Peyer's patch (tissue), 4 donors: Measurements from ENCODE around the gene AOC3. TPM values are rescaled to one million over a fixed set of nuclear protein-coding genes. Genes with fewer than 3 reads are reported as not detected.
"Not testable (repeated sequence)": the region's sequence is repeated elsewhere in the genome, so short reads cannot be mapped to it uniquely, and the experiment has no call there.

Experiments used
- DNase-seq, 3 donors: peaks; one replicate each; pipeline ENCODE4 v3.0.0-alpha.2; 2017 to 2019
- H3K27ac ChIP-seq, 4 donors: fragments of 200-600 bp; sonication (generic); one replicate each; pipeline ENCODE4 v1.5.1; 2016 to 2019
- H3K27me3 ChIP-seq, 2 donors: fragments of 200-600 bp; sonication (generic); one replicate each; pipeline ENCODE4 v1.5.1; 2019
- H3K36me3 ChIP-seq, 3 donors: fragments of 200-600 bp; sonication (generic); one replicate each; pipeline ENCODE4 v1.5.1; 2016 to 2019
- H3K4me1 ChIP-seq, 4 donors: fragments of 200-600 bp; sonication (generic); one replicate each; pipeline ENCODE4 v1.5.1; 2016 to 2019
- H3K4me3 ChIP-seq, 4 donors: fragments of 200-600 bp; sonication (generic); 1 replicate in 3 of 4; 2 replicates in 1 of 4; pipeline ENCODE4 v1.5.1; 2016 to 2019; ENCODE audit warnings: mild to moderate bottlenecking in 1 of 4
- H3K9me3 ChIP-seq, 4 donors: fragments of 200-600 bp; sonication (generic); one replicate each; pipeline ENCODE4 v1.5.1; 2016 to 2019; ENCODE audit warnings: mild to moderate bottlenecking in 1 of 4
- CTCF ChIP-seq, 6 experiments: fragments of 450-650 bp in 4 of 6; fragments of 200-600 bp in 2 of 6; sonication (generic) in 1 of 6; IDR thresholded peaks; one replicate each; pipeline ENCODE4 v1.5.1; 2017 to 2019; ENCODE audit warnings: antibody characterized with exemption in 6 of 6, mild to moderate bottlenecking in 3 of 6, moderate library complexity in 1 of 6
- POLR2A ChIP-seq, 2 donors: fragments of 450-650 bp; IDR thresholded peaks; one replicate each; pipeline ENCODE4 v1.5.1; 2017; ENCODE audit warnings: antibody characterized with exemption in 2 of 2, mild to moderate bottlenecking in 2 of 2, moderate library complexity in 2 of 2
- total RNA-seq, 4 donors: library from RNA; depleted of rRNA; stranded (reverse); fragments of >200 nt; gene quantifications; one replicate each; pipeline ENCODE4 v1.1.0, GENCODE V29; 2016

The AOC3 gene
- total RNA-seq, 4 donors from 2014 or later = 3.3 to 11.4 (median 7.0) TPM

- Histone ChIP-seq H3K27me3 (no peaks in the 10 kb centered on the region), H3K4me1 (no peaks in the 10 kb centered on the region), H3K36me3 (no peaks in the 10 kb centered on the region), H3K9me3 (no peaks in the 10 kb centered on the region), H3K4me3 (peak overlapping the region in 1 of 4 donors; percentile 39), H3K27ac (no peak overlapping the region)
- peak in 2 of 3 donors; percentile 68 to 81 for DNase-seq
- TF ChIP-seq CTCF (IDR thresholded peaks at IDR 0.05) = peak in 1 of 6 experiments; percentile 5
- no peak for TF ChIP-seq POLR2A (IDR thresholded peaks at IDR 0.05)
These were observed 27.3 kb downstream of the AOC3 start for GRCh38 chr17:42878123-42878880.

- H3K36me3 ChIP-seq = no peaks in the 10 kb centered on the region
- no peaks in the 10 kb centered on the region for H3K4me1 ChIP-seq
- no peak for DNase-seq
- H3K27me3 ChIP-seq = no peaks in the 10 kb centered on the region
- TF ChIP-seq CTCF (IDR thresholded peaks at IDR 0.05) (no peak), POLR2A (IDR thresholded peaks at IDR 0.05) (no peak)
- H3K27ac ChIP-seq = no peak overlapping the region
- no peaks in the 10 kb centered on the region for H3K9me3 ChIP-seq
- no peak overlapping the region for H3K4me3 ChIP-seq
These were observed 28.1 kb downstream of the AOC3 start for GRCh38 chr17:42878924-42879595.

- H3K36me3 ChIP-seq = no peaks in the 10 kb centered on the region
- DNase-seq = no peak
- H3K4me3 ChIP-seq = no peak overlapping the region
- no peak for TF ChIP-seq CTCF (IDR thresholded peaks at IDR 0.05)
- TF ChIP-seq POLR2A (IDR thresholded peaks at IDR 0.05) = no peak
- no peaks in the 10 kb centered on the region for H3K9me3 ChIP-seq
- no peaks in the 10 kb centered on the region for H3K27me3 ChIP-seq
- no peaks in the 10 kb centered on the region for H3K4me1 ChIP-seq
- no peak overlapping the region for H3K27ac ChIP-seq
These were observed 28.6 kb downstream of the AOC3 start for GRCh38 chr17:42879596-42879985.

- Histone ChIP-seq H3K4me1 (peaks cover 0 to under 1% (median 0%) of the 10 kb centered on the region in 4 donors), H3K27ac (no peak overlapping the region), H3K27me3 (no peaks in the 10 kb centered on the region), H3K4me3 (no peak overlapping the region), H3K36me3 (no peaks in the 10 kb centered on the region), H3K9me3 (no peaks in the 10 kb centered on the region)
- no peak for DNase-seq
- TF ChIP-seq CTCF (IDR thresholded peaks at IDR 0.05) (no peak), POLR2A (IDR thresholded peaks at IDR 0.05) (no peak)
These were observed 29.8 kb downstream of the AOC3 start for GRCh38 chr17:42880776-42881310.

GRCh38 chr17:42881706-42882105 is 30.7 kb downstream of the AOC3 start:
- not testable (repeated sequence) for H3K27me3 ChIP-seq, DNase-seq, H3K27ac ChIP-seq, H3K4me1 ChIP-seq, H3K36me3 ChIP-seq, H3K9me3 ChIP-seq, H3K4me3 ChIP-seq

GRCh38 chr17:42882166-42882565 is 31.2 kb downstream of the AOC3 start:
- H3K27ac ChIP-seq = no peak overlapping the region
- H3K4me1 ChIP-seq = peaks cover 0 to 13% (median 0%) of the 10 kb centered on the region in 4 donors
- H3K36me3 ChIP-seq = no peaks in the 10 kb centered on the region
- DNase-seq = no peak
- no peak overlapping the region for H3K4me3 ChIP-seq
- H3K27me3 ChIP-seq = no peaks in the 10 kb centered on the region
- no peaks in the 10 kb centered on the region for H3K9me3 ChIP-seq
- TF ChIP-seq CTCF (IDR thresholded peaks at IDR 0.05) (no peak), POLR2A (IDR thresholded peaks at IDR 0.05) (no peak)
